ENCODE results near the gene HIPK3. TPM values are rescaled to one million over a fixed set of nuclear protein-coding genes. Genes with fewer than 3 reads are reported as not detected.

HIPK3 gene
- total RNA-seq, 4 donors from 2014 or later: 244 to 362 (median 344) TPM

DNA sequence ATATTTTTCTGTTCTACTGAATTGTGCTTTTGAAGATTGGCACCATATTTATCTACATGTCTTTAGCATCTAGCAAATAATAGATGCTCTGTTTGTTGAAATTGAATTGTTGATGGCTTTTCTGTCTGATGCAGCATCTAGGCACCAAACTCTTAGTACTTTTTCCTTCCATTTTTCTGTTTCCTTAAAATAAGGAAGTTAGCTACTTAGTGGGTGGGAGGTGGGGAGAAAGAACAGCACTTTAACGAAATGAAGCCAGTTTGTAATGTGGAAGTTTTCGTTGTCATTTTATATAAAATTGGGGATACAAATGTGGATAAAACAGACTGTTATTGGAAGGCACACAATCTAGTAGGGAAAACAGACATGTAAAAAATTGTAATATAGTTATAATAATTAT, 76.6 kb downstream of the HIPK3 start:
- no peak for DNase-seq (ENCODE audit: extremely low spot score)
- peaks cover 22 to 30% (median 26%) of the 10 kb centered on the region in 4 donors for H3K4me1 ChIP-seq
- H3K36me3 ChIP-seq: peaks cover 0 to 38% (median 11%) of the 10 kb centered on the region in 4 donors
- H3K9me3 ChIP-seq: no peaks in the 10 kb centered on the region
- no peak overlapping the region for H3K27ac ChIP-seq (replicated peaks in 1 of 4)
- intact Hi-C loops (cut with DNase I): loop anchor here (5.0 kb wide), 1 partner anchor 77 kb away; the partner anchor contains the start of gene HIPK3
- WGBS: 73% methylated on average over 2 of the region's 2 CpGs
- no peaks in the 10 kb centered on the region for H3K27me3 ChIP-seq
- TF ChIP-seq, protein P1, sequence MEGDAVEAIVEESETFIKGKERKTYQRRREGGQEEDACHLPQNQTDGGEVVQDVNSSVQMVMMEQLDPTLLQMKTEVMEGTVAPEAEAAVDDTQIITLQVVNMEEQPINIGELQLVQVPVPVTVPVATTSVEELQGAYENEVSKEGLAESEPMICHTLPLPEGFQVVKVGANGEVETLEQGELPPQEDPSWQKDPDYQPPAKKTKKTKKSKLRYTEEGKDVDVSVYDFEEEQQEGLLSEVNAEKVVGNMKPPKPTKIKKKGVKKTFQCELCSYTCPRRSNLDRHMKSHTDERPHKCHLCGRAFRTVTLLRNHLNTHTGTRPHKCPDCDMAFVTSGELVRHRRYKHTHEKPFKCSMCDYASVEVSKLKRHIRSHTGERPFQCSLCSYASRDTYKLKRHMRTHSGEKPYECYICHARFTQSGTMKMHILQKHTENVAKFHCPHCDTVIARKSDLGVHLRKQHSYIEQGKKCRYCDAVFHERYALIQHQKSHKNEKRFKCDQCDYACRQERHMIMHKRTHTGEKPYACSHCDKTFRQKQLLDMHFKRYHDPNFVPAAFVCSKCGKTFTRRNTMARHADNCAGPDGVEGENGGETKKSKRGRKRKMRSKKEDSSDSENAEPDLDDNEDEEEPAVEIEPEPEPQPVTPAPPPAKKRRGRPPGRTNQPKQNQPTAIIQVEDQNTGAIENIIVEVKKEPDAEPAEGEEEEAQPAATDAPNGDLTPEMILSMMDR (IDR thresholded peaks at IDR 0.05): no peak
- no peak for TF ChIP-seq EP300 (IDR thresholded peaks at IDR 0.05)
- TF ChIP-seq POLR2AphosphoS5 (IDR thresholded peaks at IDR 0.05): no peak
- no peak for TF ChIP-seq POLR2A (IDR thresholded peaks at IDR 0.05; ENCODE audit: low read depth)
- no peak overlapping the region for H3K4me3 ChIP-seq

DNA sequence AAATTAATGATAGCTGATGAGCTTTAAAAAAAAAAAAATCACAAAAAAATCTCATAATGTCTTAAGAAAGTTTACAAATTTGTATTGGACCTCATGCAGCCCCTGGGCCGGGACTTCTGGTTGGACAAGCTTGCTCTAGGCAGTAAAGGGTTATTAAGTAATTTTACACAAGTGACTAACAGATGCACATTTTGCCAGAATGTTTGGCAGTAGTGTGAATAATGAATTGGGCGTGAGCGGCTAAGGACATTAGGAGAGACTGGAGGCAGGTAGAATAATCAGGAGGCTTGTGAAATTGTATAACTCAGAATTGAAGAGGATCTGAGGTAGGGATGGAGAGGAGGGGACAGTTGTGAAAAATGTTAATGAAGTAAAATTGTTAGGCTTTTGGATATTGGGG, 77.4 kb downstream of the HIPK3 start:
- DNase-seq (ENCODE audit: extremely low spot score): no peak
- WGBS: 77% methylated on average over 3 of the region's 3 CpGs
- TF ChIP-seq EP300 (IDR thresholded peaks at IDR 0.05): no peak
- no peak for TF ChIP-seq POLR2AphosphoS5 (IDR thresholded peaks at IDR 0.05)
- no peak for TF ChIP-seq POLR2A (IDR thresholded peaks at IDR 0.05; ENCODE audit: low read depth)
- TF ChIP-seq, protein P1 (IDR thresholded peaks at IDR 0.05): no peak
- Histone ChIP-seq H3K36me3 (peaks cover 4 to 46% (median 19%) of the 10 kb centered on the region in 4 donors), H3K4me1 (peaks cover 17 to 25% (median 21%) of the 10 kb centered on the region in 4 donors), H3K9me3 (no peaks in the 10 kb centered on the region), H3K4me3 (no peak overlapping the region), H3K27ac (replicated peaks in 1 of 4) (no peak overlapping the region), H3K27me3 (no peaks in the 10 kb centered on the region)
- intact Hi-C loops (cut with DNase I): loop anchor here (5.0 kb wide), 1 partner anchor 77 kb away; the partner anchor contains the start of gene HIPK3

DNA sequence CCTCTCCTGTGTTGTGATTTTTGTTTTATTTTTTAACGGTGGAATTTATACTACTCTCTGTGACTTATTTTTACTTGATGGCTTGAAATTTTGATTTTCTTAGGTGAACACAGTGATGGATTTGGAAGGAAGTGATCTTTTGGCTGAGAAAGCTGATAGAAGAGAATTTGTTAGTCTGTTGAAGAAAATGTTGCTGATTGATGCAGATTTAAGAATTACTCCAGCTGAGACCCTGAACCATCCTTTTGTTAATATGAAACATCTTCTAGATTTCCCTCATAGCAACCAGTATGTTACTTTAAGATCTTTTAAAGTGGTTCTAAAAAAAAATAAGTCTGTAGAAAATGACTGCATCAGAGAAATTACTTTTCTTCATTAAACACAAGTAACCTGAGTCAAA, 82.1 kb downstream of the HIPK3 start:
- Histone ChIP-seq H3K27ac (replicated peaks in 1 of 4) (no peak overlapping the region), H3K4me1 (peaks cover 1 to 9% (median 6%) of the 10 kb centered on the region in 4 donors), H3K36me3 (peaks cover 32 to 67% (median 49%) of the 10 kb centered on the region in 4 donors), H3K9me3 (no peaks in the 10 kb centered on the region), H3K4me3 (no peak overlapping the region), H3K27me3 (no peaks in the 10 kb centered on the region)
- WGBS: 55% methylated on average over 1 of the region's 1 CpG
- TF ChIP-seq EP300 (IDR thresholded peaks at IDR 0.05) (no peak), POLR2A (IDR thresholded peaks at IDR 0.05; ENCODE audit: low read depth) (no peak), POLR2AphosphoS5 (IDR thresholded peaks at IDR 0.05) (no peak)
- TF ChIP-seq, protein P1 (IDR thresholded peaks at IDR 0.05): no peak
- intact Hi-C loops (cut with DNase I): no loop called here
- no peak for DNase-seq (ENCODE audit: extremely low spot score)

DNA sequence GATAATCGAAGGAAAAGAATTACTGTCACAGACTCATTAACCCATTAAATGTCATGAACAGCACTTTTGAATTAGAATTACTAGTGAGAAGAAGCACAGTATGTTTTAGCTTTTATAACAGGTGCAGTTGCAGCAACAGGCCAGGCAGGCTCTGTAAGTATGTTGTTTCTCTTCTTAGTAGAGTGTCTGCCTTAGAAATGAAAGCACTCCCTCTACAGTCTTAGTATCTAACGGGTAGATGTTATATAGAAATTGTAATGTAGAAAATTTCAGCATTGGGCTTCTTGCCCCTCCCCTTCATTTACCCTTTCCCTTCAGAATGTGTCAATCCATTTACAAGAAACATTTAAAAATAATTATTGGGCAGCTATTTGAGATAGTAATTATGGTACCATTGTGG, 87.4 kb downstream of the HIPK3 start:
- Histone ChIP-seq H3K27ac (replicated peaks in 1 of 4) (no peak overlapping the region), H3K4me3 (no peak overlapping the region), H3K4me1 (peaks cover 0 to 7% (median 5%) of the 10 kb centered on the region in 4 donors), H3K27me3 (no peaks in the 10 kb centered on the region), H3K36me3 (peaks cover 46 to 91% (median 68%) of the 10 kb centered on the region in 4 donors), H3K9me3 (no peaks in the 10 kb centered on the region)
- WGBS: 32% methylated on average over 2 of the region's 2 CpGs
- no peak for DNase-seq (ENCODE audit: extremely low spot score)
- intact Hi-C loops (cut with DNase I): no loop called here
- TF ChIP-seq POLR2AphosphoS5 (IDR thresholded peaks at IDR 0.05): no peak
- TF ChIP-seq, protein P1 (IDR thresholded peaks at IDR 0.05): peak in 1 of 3 experiments; percentile 31

Measured in esophagus muscularis mucosa (tissue), 4 donors.